22Rv1 (cell line): ENCODE measurements around the gene RUNX3.

Source experiments
- ZFX ChIP-seq: fragments of 450-650 bp; IDR thresholded peaks from 2 replicates; pipeline ENCODE4 v1.6.1; 2017; ENCODE audit warnings: antibody characterized with exemption, borderline replicate concordance
- TF ChIP-seq, protein P1 (sequence below): fragments of 450-650 bp; IDR thresholded peaks from 2 replicates; pipeline ENCODE4 v1.5.1; 2017; ENCODE audit warnings: mild to moderate bottlenecking

DNA sequence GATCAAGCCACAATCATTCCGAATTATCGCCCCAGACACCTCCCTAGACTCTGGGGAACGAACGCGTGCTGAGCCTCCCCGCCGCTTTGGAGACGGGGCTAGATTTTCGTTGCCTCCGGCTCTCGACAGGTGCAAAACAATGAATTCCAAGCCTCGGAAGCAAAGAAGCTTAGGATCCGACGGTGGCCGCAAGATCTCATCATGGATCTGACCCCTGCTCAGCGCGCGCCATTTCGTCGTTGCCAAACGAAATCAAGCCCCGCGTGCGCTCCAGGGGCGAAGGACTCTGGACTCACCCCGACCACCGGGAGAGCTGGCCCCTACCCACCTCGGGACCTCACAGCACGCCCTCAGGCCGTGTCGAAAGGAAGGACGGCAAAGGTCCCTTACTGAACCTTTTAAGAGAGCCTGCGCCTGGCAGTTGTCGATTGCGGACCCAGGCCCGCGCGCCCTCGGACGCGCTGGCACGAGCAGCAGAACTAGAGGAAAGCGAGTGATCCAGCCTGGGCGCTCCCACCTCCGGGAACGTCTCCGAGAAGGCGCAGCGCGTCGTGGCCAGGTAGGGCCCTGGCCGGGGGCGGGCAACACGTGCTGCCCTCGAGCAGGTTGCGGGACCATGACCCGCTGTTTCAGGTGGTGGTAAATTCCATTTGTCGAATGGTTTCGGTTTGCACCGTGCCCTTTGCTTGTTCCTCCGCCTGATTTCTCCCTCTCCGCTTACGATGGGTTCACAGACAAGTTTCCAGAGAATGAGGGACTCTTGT is 1.6 kb upstream of the RUNX3 start:
- TF ChIP-seq, protein P1, sequence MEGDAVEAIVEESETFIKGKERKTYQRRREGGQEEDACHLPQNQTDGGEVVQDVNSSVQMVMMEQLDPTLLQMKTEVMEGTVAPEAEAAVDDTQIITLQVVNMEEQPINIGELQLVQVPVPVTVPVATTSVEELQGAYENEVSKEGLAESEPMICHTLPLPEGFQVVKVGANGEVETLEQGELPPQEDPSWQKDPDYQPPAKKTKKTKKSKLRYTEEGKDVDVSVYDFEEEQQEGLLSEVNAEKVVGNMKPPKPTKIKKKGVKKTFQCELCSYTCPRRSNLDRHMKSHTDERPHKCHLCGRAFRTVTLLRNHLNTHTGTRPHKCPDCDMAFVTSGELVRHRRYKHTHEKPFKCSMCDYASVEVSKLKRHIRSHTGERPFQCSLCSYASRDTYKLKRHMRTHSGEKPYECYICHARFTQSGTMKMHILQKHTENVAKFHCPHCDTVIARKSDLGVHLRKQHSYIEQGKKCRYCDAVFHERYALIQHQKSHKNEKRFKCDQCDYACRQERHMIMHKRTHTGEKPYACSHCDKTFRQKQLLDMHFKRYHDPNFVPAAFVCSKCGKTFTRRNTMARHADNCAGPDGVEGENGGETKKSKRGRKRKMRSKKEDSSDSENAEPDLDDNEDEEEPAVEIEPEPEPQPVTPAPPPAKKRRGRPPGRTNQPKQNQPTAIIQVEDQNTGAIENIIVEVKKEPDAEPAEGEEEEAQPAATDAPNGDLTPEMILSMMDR = no peak
- TF ChIP-seq ZFX = no peak
